ENCODE results near the gene WDFY4. TPM values are rescaled to one million over a fixed set of nuclear protein-coding genes. Genes with fewer than 3 reads are reported as not detected.

The WDFY4 gene
- total RNA-seq, 1 experiment from 2014 or later, result 0.22 TPM

GRCh38 chr10:48794074-48794473 lies 109.4 kb downstream of the WDFY4 start:
- DNase-seq (ENCODE audit: low read depth, low spot score) (no peak), ATAC-seq (no peak)
- BruUV-seq (replicated peaks), result no TSS peak
- Histone ChIP-seq H3K9ac (ENCODE audit: low read length) (no peak overlapping the region), H3K36me3 (ENCODE audit: control insufficient read depth in 1 of 2, insufficient read depth in 2 of 2, low read length in 2 of 2) (no peaks in the 10 kb centered on the region), H3K4me2 (ENCODE audit: low read length) (no peak overlapping the region), H3K9me2 (ENCODE audit: insufficient read depth) (no peaks in the 10 kb centered on the region), H4K20me1 (ENCODE audit: insufficient read depth) (no peaks in the 10 kb centered on the region), H3K4me3 (replicated peaks in 1 of 2; ENCODE audit: low read depth in 1 of 2, low read length in 2 of 2) (no peak overlapping the region), H2AFZ (ENCODE audit: low read depth, low read length, poor library complexity, severe bottlenecking) (no peak overlapping the region), H3K27ac (ENCODE audit: low read depth, low read length) (no peak overlapping the region), H3K4me1 (ENCODE audit: control insufficient read depth in 1 of 2, insufficient read depth in 2 of 2, low read length in 2 of 2) (no peaks in the 10 kb centered on the region), H3K9me3 (ENCODE audit: control insufficient read depth in 1 of 2, insufficient read depth in 1 of 2, low read depth in 1 of 2, low read length in 2 of 2) (no peaks in the 10 kb centered on the region), H3K79me2 (ENCODE audit: insufficient read depth, low read length) (no peaks in the 10 kb centered on the region), H3K27me3 (ENCODE audit: insufficient read depth, low read length) (peaks cover 66% of the 10 kb centered on the region)
- TF ChIP-seq EZH2phosphoT487 (IDR thresholded peaks at IDR 0.05; ENCODE audit: borderline replicate concordance) (no peak), YY1 (IDR thresholded peaks at IDR 0.05; ENCODE audit: extremely low read depth, insufficient replicate concordance, low read depth, low read length) (no peak), REST (IDR thresholded peaks at IDR 0.05; ENCODE audit: low read depth) (no peak), EGR1 (IDR thresholded peaks at IDR 0.05; ENCODE audit: low read depth) (no peak), JUND (IDR thresholded peaks at IDR 0.05) (no peak), POLR2A (IDR thresholded peaks at IDR 0.05; ENCODE audit: borderline replicate concordance, extremely low read depth, insufficient read depth, insufficient read length) (no peak), ZFX (IDR thresholded peaks at IDR 0.05) (no peak)
- POLR2A ChIA-PET, result no interaction called here
- intact Hi-C loops (cut with micrococcal nuclease), result no loop called here
- RAD21 ChIA-PET (ENCODE audit: low non-redundant PET in 1 of 2, low total read pairs in 2 of 2, uncharacterized antibody in 2 of 2, unreplicated experiment in 2 of 2), result no interaction called here
- CTCF ChIA-PET, result no interaction called here

DNA sequence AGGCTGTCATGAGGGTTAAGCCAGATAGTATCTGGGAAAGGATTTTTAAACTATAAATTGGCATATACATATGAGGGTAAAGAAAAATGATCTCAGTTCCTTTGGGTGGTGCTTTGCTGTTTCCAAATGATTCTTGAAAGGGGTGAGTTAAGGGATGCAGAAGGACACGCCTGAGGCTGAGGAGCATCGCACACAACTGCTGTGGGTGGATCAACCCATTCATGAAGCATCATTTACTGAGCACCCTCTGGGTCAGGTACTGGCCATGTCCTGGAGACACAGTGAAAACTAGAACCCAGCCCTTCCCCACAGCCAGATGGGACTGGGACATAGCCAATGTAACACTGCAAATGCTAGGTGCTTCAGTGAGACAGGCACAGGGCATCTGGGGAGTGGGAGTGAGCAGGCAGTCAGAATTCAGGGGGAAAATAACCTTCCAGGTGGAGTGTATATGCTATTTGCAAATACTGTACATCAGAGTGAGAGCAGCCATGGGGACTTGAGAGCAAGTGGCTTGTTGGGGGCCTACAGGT lies 112.1 kb downstream of the WDFY4 start:
- H3K27me3 ChIP-seq (ENCODE audit: insufficient read depth, low read length), result peaks cover 39% of the 10 kb centered on the region
- H3K79me2 ChIP-seq (ENCODE audit: insufficient read depth, low read length), result no peaks in the 10 kb centered on the region
- POLR2A ChIA-PET, result no interaction called here
- ATAC-seq (no peak), DNase-seq (ENCODE audit: low read depth, low spot score) (no peak)
- intact Hi-C loops (cut with micrococcal nuclease), result no loop called here
- no peaks in the 10 kb centered on the region for H3K36me3 ChIP-seq (ENCODE audit: control insufficient read depth in 1 of 2, insufficient read depth in 2 of 2, low read length in 2 of 2)
- no peak overlapping the region for H3K9ac ChIP-seq (ENCODE audit: low read length)
- H3K9me3 ChIP-seq (ENCODE audit: control insufficient read depth in 1 of 2, insufficient read depth in 1 of 2, low read depth in 1 of 2, low read length in 2 of 2), result no peaks in the 10 kb centered on the region
- H2AFZ ChIP-seq (ENCODE audit: low read depth, low read length, poor library complexity, severe bottlenecking), result no peak overlapping the region
- no peak overlapping the region for H3K27ac ChIP-seq (ENCODE audit: low read depth, low read length)
- H3K4me2 ChIP-seq (ENCODE audit: low read length), result no peak overlapping the region
- H3K4me3 ChIP-seq (replicated peaks in 1 of 2; ENCODE audit: low read depth in 1 of 2, low read length in 2 of 2), result no peak overlapping the region
- H3K9me2 ChIP-seq (ENCODE audit: insufficient read depth), result no peaks in the 10 kb centered on the region
- RAD21 ChIA-PET (ENCODE audit: low non-redundant PET in 1 of 2, low total read pairs in 2 of 2, uncharacterized antibody in 2 of 2, unreplicated experiment in 2 of 2), result no interaction called here
- no peaks in the 10 kb centered on the region for H3K4me1 ChIP-seq (ENCODE audit: control insufficient read depth in 1 of 2, insufficient read depth in 2 of 2, low read length in 2 of 2)
- CTCF ChIA-PET, result no interaction called here
- BruUV-seq (replicated peaks), result no TSS peak
- H4K20me1 ChIP-seq (ENCODE audit: insufficient read depth), result no peaks in the 10 kb centered on the region
- TF ChIP-seq ZFX (IDR thresholded peaks at IDR 0.05), result no peak
- TF ChIP-seq CBX3 (IDR thresholded peaks at IDR 0.05; ENCODE audit: low read depth), result no peak
- no peak for TF ChIP-seq RAD21 (IDR thresholded peaks at IDR 0.05; ENCODE audit: low read depth)
- TF ChIP-seq CTCF (IDR thresholded peaks at IDR 0.05 in 2 of 3, conservative IDR thresholded peaks at IDR 0.05 in 1 of 3; ENCODE audit: borderline replicate concordance in 1 of 3, insufficient read depth in 1 of 3, low read depth in 2 of 3, low read length in 2 of 3), result no peak
- no peak for TF ChIP-seq EGR1 (IDR thresholded peaks at IDR 0.05; ENCODE audit: low read depth)
- no peak for TF ChIP-seq FOSL1 (IDR thresholded peaks at IDR 0.05; ENCODE audit: low read depth)
- TF ChIP-seq, protein P1, sequence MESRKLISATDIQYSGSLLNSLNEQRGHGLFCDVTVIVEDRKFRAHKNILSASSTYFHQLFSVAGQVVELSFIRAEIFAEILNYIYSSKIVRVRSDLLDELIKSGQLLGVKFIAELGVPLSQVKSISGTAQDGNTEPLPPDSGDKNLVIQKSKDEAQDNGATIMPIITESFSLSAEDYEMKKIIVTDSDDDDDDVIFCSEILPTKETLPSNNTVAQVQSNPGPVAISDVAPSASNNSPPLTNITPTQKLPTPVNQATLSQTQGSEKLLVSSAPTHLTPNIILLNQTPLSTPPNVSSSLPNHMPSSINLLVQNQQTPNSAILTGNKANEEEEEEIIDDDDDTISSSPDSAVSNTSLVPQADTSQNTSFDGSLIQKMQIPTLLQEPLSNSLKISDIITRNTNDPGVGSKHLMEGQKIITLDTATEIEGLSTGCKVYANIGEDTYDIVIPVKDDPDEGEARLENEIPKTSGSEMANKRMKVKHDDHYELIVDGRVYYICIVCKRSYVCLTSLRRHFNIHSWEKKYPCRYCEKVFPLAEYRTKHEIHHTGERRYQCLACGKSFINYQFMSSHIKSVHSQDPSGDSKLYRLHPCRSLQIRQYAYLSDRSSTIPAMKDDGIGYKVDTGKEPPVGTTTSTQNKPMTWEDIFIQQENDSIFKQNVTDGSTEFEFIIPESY (IDR thresholded peaks at IDR 0.05; ENCODE audit: extremely low read depth, insufficient replicate concordance, low read length), result no peak
- no peak for TF ChIP-seq ATF3 (IDR thresholded peaks at IDR 0.05)
- TF ChIP-seq YY1 (IDR thresholded peaks at IDR 0.05; ENCODE audit: extremely low read depth, insufficient replicate concordance, low read depth, low read length), result no peak
- TF ChIP-seq JUND (IDR thresholded peaks at IDR 0.05), result no peak
